Lower lobe of right lung (tissue), 2 donors: ENCODE data around the gene SPAG7. TPM values are rescaled to one million over a fixed set of nuclear protein-coding genes. Genes with fewer than 3 reads are reported as not detected.

Experiments
- ATAC-seq, 2 donors: fragments of 200-7000 bp; cut with Tn5 transposase; one replicate each; pipeline ENCODE4 v1.9.1; 2020 to 2022; ENCODE audit warnings: mild to moderate bottlenecking in 2 of 2, moderate library complexity in 2 of 2
- DNase-seq: peaks from one replicate; pipeline ENCODE4 v3.0.0-alpha.2; 2020
- H3K27ac ChIP-seq: fragments of 200-600 bp; one replicate; pipeline ENCODE4 v1.8.0; 2022
- H3K27me3 ChIP-seq: fragments of 200-600 bp; one replicate; pipeline ENCODE4 v1.8.0; 2022; ENCODE audit warnings: low read depth
- H3K36me3 ChIP-seq: fragments of 200-600 bp; one replicate; pipeline ENCODE4 v1.8.0; 2022; ENCODE audit warnings: mild to moderate bottlenecking
- H3K4me1 ChIP-seq: fragments of 200-600 bp; one replicate; pipeline ENCODE4 v1.8.0; 2022
- H3K4me3 ChIP-seq: fragments of 200-600 bp; one replicate; pipeline ENCODE4 v1.8.0; 2022; ENCODE audit warnings: mild to moderate bottlenecking
- H3K9me3 ChIP-seq: fragments of 200-600 bp; one replicate; pipeline ENCODE4 v1.8.0; 2022
- intact Hi-C: fragments of 100-400 bp; cut with DNase I; formaldehyde crosslinking; loops from one replicate; pipeline ENCODE4 v1.11.0; 2022
- total RNA-seq: library from RNA; stranded (reverse); fragmentation: NEBNext Ultra II Directional; extraction: Animal tissue kit (Norgen Biotek cat#: 25700); gene quantifications from one replicate; pipeline ENCODE4 v1.2.1, GENCODE V29; 2021
- TF ChIP-seq, protein P1 (sequence below): fragments of 200-600 bp; IDR thresholded peaks from one replicate; pipeline ENCODE4 v1.8.0; 2022; ENCODE audit warnings: antibody characterized with exemption, mild to moderate bottlenecking
- donor health status: DM: no; HTN: yes; CAD: no; lungs with severe emphysema.

SPAG7 gene
- total RNA-seq, 1 donor from 2014 or later: 56.3 TPM

GRCh38 chr17:4939796-4940554 is 27.6 kb downstream of the SPAG7 start, which contains the start of the genes RNF167 and SLC25A11:
Gene RNF167 (plus strand): TSS chr17:4940268. CDS start chr17:4940910, 642 bp downstream.
Gene SLC25A11 (minus strand): TSS chr17:4940046. CDS start chr17:4939910, 136 bp downstream.
- no peaks in the 10 kb centered on the region for H3K27me3 ChIP-seq
- ATAC-seq: peak; percentile 95 to 97
- TF ChIP-seq, protein P1, sequence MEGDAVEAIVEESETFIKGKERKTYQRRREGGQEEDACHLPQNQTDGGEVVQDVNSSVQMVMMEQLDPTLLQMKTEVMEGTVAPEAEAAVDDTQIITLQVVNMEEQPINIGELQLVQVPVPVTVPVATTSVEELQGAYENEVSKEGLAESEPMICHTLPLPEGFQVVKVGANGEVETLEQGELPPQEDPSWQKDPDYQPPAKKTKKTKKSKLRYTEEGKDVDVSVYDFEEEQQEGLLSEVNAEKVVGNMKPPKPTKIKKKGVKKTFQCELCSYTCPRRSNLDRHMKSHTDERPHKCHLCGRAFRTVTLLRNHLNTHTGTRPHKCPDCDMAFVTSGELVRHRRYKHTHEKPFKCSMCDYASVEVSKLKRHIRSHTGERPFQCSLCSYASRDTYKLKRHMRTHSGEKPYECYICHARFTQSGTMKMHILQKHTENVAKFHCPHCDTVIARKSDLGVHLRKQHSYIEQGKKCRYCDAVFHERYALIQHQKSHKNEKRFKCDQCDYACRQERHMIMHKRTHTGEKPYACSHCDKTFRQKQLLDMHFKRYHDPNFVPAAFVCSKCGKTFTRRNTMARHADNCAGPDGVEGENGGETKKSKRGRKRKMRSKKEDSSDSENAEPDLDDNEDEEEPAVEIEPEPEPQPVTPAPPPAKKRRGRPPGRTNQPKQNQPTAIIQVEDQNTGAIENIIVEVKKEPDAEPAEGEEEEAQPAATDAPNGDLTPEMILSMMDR: no peak
- H3K36me3 ChIP-seq: peaks cover 60% of the 10 kb centered on the region
- peaks cover 52% of the 10 kb centered on the region for H3K4me1 ChIP-seq
- peak within 1 kb of the TSS; percentile 90 for H3K27ac ChIP-seq
- H3K9me3 ChIP-seq: no peaks in the 10 kb centered on the region
- peak; percentile 96 for DNase-seq
- peak within 1 kb of the TSS; percentile 97 for H3K4me3 ChIP-seq
- intact Hi-C loops: no loop called here

DNA sequence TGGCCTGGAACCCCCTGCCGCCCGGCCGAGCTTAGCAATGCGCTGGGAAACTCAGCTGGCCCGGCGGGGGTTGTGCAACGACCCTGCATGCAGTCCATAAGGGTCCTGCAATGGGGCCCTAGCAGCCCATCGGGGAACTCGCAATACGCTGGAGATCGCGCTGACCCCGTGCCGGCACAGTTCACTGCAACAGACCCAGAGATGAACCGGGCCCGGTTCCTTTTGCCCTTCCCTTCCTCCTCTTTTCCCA is 28.1 kb downstream of the SPAG7 start:
- peaks cover 49% of the 10 kb centered on the region for H3K4me1 ChIP-seq
- peak overlapping the region; percentile 97 for H3K4me3 ChIP-seq
- no peaks in the 10 kb centered on the region for H3K27me3 ChIP-seq
- no peaks in the 10 kb centered on the region for H3K9me3 ChIP-seq
- ATAC-seq (no peak), DNase-seq (peak; percentile 70)
- TF ChIP-seq, protein P1: no peak
- intact Hi-C loops: no loop called here
- H3K36me3 ChIP-seq: peaks cover 55% of the 10 kb centered on the region
- peak overlapping the region; percentile 90 for H3K27ac ChIP-seq

DNA sequence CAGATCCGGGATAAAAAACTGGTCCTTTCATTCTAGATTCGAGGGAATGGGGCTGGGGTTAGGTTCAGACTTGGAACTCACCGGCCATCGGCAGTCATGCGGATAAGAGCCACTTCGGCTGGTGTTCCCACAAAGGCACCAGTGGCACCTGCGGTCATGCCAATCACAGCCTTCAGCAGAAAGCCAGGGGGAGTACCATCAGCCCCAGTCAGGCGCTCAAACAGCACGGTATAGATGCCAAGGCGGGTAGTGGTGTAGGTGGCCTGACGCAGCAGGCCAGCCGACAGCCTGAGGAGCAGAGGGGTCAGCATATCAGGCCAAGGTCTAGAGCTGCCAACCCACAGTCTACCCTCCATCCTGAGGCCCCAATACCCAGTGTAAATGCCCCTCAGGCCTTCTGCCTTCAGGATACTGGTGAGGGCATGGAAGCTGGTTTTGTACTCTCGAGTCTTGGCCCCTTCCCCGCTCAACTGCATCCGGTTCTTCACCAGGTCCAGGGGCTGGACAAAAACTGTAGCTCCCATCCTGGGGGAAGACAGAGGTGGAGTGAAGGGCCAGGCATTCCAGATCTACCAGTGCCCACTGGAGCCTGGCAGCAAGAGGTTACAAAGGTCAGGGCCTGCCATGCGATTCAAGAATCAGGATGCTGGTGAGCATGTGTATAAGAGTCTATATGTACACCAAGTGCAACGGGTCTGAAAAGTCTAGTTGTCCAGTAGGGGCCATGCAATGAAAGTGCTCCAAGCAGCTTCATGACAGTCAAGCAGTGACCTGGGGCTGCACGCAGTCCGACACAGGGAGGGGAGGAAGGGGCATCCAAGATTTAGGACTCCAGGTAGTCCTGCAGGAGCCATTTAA is 28.7 kb downstream of the SPAG7 start:
- DNase-seq: no peak
- TF ChIP-seq, protein P1: no peak
- intact Hi-C loops: no loop called here
- H3K4me3 ChIP-seq: peak overlapping the region; percentile 97
- peaks cover 49% of the 10 kb centered on the region for H3K4me1 ChIP-seq
- H3K9me3 ChIP-seq: no peaks in the 10 kb centered on the region
- peak overlapping the region; percentile 90 for H3K27ac ChIP-seq
- no peak for ATAC-seq
- H3K36me3 ChIP-seq: peaks cover 50% of the 10 kb centered on the region
- no peaks in the 10 kb centered on the region for H3K27me3 ChIP-seq

DNA sequence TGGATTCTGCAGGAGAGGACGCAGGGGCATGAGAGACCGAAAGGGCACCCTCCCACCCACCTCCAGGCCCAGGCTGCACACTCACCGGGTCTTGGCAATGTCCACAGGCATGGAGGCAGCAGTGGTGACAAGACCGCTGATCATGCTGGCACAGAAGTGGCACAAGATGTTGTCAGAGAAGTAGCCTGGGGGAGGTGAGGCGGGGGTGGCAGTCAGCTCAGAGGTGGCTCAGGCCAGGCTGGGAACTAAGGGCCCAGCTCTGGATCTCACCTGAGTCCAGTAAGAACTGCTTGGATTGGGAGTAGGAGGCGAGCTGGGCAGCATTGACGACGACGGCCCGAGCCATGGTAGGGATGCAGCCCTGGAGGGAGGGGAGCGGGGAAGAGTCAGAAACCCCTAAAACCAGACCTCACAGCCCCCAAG is 29.5 kb downstream of the SPAG7 start:
- no peak overlapping the region for H3K4me3 ChIP-seq
- H3K4me1 ChIP-seq: peaks cover 41% of the 10 kb centered on the region
- ATAC-seq (no peak), DNase-seq (no peak)
- TF ChIP-seq, protein P1: no peak
- intact Hi-C loops: no loop called here
- no peaks in the 10 kb centered on the region for H3K9me3 ChIP-seq
- no peaks in the 10 kb centered on the region for H3K27me3 ChIP-seq
- H3K36me3 ChIP-seq: peaks cover 41% of the 10 kb centered on the region
- no peak overlapping the region for H3K27ac ChIP-seq

- Histone ChIP-seq H3K4me1 (peaks cover 37% of the 10 kb centered on the region), H3K36me3 (peaks cover 36% of the 10 kb centered on the region), H3K9me3 (no peaks in the 10 kb centered on the region), H3K4me3 (no peak overlapping the region), H3K27me3 (no peaks in the 10 kb centered on the region), H3K27ac (no peak overlapping the region)
- intact Hi-C loops: no loop called here
- no peak for ATAC-seq
- TF ChIP-seq, protein P1: no peak
- DNase-seq: no peak
Observed at GRCh38 chr17:4937553-4937952, 30.1 kb downstream of the SPAG7 start.
